A549 (cell line): Measurements from ENCODE around the gene SVEP1. TPM values are rescaled to one million over a fixed set of nuclear protein-coding genes. Genes with fewer than 3 reads are reported as not detected.

Source experiments
- ATAC-seq, 2 experiments: fragments of 200-7000 bp in 1 of 2; fragments of >200 bp in 1 of 2; cut with Nextera tagmentation in 1 of 2; cut with Tn5 transposase in 1 of 2; 3 replicates each; pipeline versions ENCODE4 v1.8.0 to v1.9.1; 2018 to 2020; ENCODE audit warnings: mild to moderate bottlenecking in 1 of 2, moderate library complexity in 1 of 2
- CTCF ChIA-PET: fragments of 300-600 bp; sonication (Branson Sonifier 250); formaldehyde crosslinking; extraction: SDS; loops from one replicate; lab custom pipeline; 2021; ENCODE audit warnings: antibody characterized with exemption, inconsistent platforms; lab: Yijun Ruan, JAX
- POLR2A ChIA-PET: fragments of 350-600 bp; formaldehyde crosslinking; extraction: SDS; loops from one replicate; lab custom pipeline; 2021; ENCODE audit warnings: antibody characterized with exemption, inconsistent platforms; lab: Yijun Ruan, JAX
- DNase-seq, 2 experiments: peaks; one replicate each; pipeline versions ENCODE4 v3.0.0 to v3.0.0-alpha.2; 2011 to 2016; ENCODE audit warnings: low read depth in 1 of 2, low spot score in 1 of 2
- FAIRE-seq: peaks from 2 replicates; lab custom pipeline; 2011; peaks lifted over from hg19 to GRCh38; lab: Jason Lieb, UNC
- H3K27ac ChIP-seq, 2 experiments: fragments of >200 bp; sonication (Bioruptor Twin); formaldehyde crosslinking; 3 replicates each; pipeline ENCODE4 v1.5.1; 2016 to 2017
- H3K4me1 ChIP-seq: fragments of >200 bp; sonication (Bioruptor Twin); formaldehyde crosslinking; 3 replicates; pipeline ENCODE4 v1.6.1; 2016
- H3K4me2 ChIP-seq: fragments of >200 bp; sonication (Bioruptor Twin); formaldehyde crosslinking; 3 replicates; pipeline ENCODE4 v1.6.1; 2016
- H3K4me3 ChIP-seq: fragments of >200 bp; sonication (Bioruptor Twin); formaldehyde crosslinking; 3 replicates; pipeline ENCODE4 v1.5.1; 2016
- H3K9me3 ChIP-seq: fragments of >200 bp; sonication (Bioruptor Twin); formaldehyde crosslinking; 3 replicates; pipeline ENCODE4 v1.6.1; 2016
- CEBPB ChIP-seq, 2 experiments: fragments of >200 bp in 1 of 2; sonication (Bioruptor Twin) in 1 of 2; formaldehyde crosslinking in 1 of 2; IDR thresholded peaks; 2 replicates each; pipeline ENCODE4 v1.6.1; 2012 to 2016
- CHD2 ChIP-seq: fragments of 150-350 bp; IDR thresholded peaks from 2 replicates; pipeline ENCODE4 v1.6.1; 2014; ENCODE audit warnings: low read length; ENCODE audit not compliant: partially characterized antibody
- EHMT2 ChIP-seq: fragments of 200-600 bp; sonication (generic); IDR thresholded peaks from 2 replicates; pipeline ENCODE4 v1.6.1; 2016; ENCODE audit warnings: antibody characterized with exemption, low read depth, mild to moderate bottlenecking, moderate library complexity
- EP300 ChIP-seq, 2 experiments: fragments of >200 bp; sonication (Bioruptor Twin); formaldehyde crosslinking; IDR thresholded peaks; 2 replicates in 1 of 2; 3 replicates in 1 of 2; pipeline ENCODE4 v1.6.1; 2016 to 2017
- HDAC2 ChIP-seq: fragments of 200-600 bp; sonication (generic); IDR thresholded peaks from 2 replicates; pipeline ENCODE4 v1.6.1; 2016
- HEYL ChIP-seq: fragments of 250-450 bp; sonication (Bioruptor Pico); IDR thresholded peaks from 2 replicates; pipeline ENCODE4 v1.8.0; 2021; ENCODE audit warnings: mild to moderate bottlenecking, moderate library complexity
- HOXA7 ChIP-seq: fragments of 250-450 bp; sonication (Bioruptor Pico); IDR thresholded peaks from 2 replicates; pipeline ENCODE4 v1.5.0; 2020; ENCODE audit warnings: mild to moderate bottlenecking, moderate library complexity
- HOXB13 ChIP-seq: fragments of 250-450 bp; sonication (Bioruptor Pico); IDR thresholded peaks from 2 replicates; pipeline ENCODE4 v1.5.0; 2020; ENCODE audit warnings: low read depth, mild to moderate bottlenecking, moderate library complexity
- HOXB5 ChIP-seq: fragments of 250-450 bp; sonication (Bioruptor Pico); IDR thresholded peaks from 2 replicates; pipeline ENCODE4 v1.5.0; 2020; ENCODE audit warnings: mild to moderate bottlenecking, moderate library complexity
- JUN ChIP-seq, 2 experiments: fragments of >200 bp; sonication (Bioruptor Twin); formaldehyde crosslinking; IDR thresholded peaks; 2 replicates in 1 of 2; 3 replicates in 1 of 2; pipeline ENCODE4 v1.6.1; 2016 to 2017
- JUNB ChIP-seq: fragments of >200 bp; sonication (Bioruptor Twin); formaldehyde crosslinking; IDR thresholded peaks from 2 replicates; pipeline ENCODE4 v1.6.1; 2016
- KDM1A ChIP-seq: fragments of 200-600 bp; sonication (generic); IDR thresholded peaks from 2 replicates; pipeline ENCODE4 v1.6.1; 2016; ENCODE audit warnings: low read depth, mild to moderate bottlenecking
- MAFK ChIP-seq: fragments of 450-650 bp; IDR thresholded peaks from 2 replicates; pipeline ENCODE4 v1.6.1; 2014; ENCODE audit not compliant: partially characterized antibody
- MAZ ChIP-seq: fragments of 150-350 bp; IDR thresholded peaks from 2 replicates; pipeline ENCODE4 v1.6.1; 2014; ENCODE audit warnings: antibody characterized with exemption, low read depth, low read length, borderline replicate concordance
- MYC ChIP-seq: IDR thresholded peaks from 2 replicates; pipeline ENCODE4 v1.6.1; 2012; ENCODE audit warnings: mild to moderate bottlenecking, inconsistent platforms, low read length, improper control_type of control experiment, borderline replicate concordance
- NFE2L2 ChIP-seq: fragments of 150-350 bp; conservative IDR thresholded peaks from 2 replicates; pipeline ENCODE4 v1.6.1; 2014; ENCODE audit warnings: low read length
- NR3C1 ChIP-seq: fragments of >200 bp; sonication (Bioruptor Twin); formaldehyde crosslinking; IDR thresholded peaks from 3 replicates; pipeline ENCODE4 v1.6.1; 2017
- PHF8 ChIP-seq: fragments of 200-600 bp; sonication (generic); IDR thresholded peaks from 2 replicates; pipeline ENCODE4 v1.6.1; 2016; ENCODE audit warnings: low read depth, mild to moderate bottlenecking, antibody characterized with exemption, moderate library complexity, borderline replicate concordance
- POLR2A ChIP-seq: IDR thresholded peaks from 2 replicates; pipeline ENCODE4 v1.6.1; 2012; ENCODE audit warnings: mild to moderate bottlenecking, low read length
- POLR2AphosphoS2 ChIP-seq: conservative IDR thresholded peaks from 2 replicates; pipeline ENCODE4 v1.6.1; 2012; ENCODE audit warnings: low read length, improper control_type of control experiment, inconsistent platforms
- RAD21 ChIP-seq, 2 experiments: fragments of >200 bp in 1 of 2; sonication (Bioruptor Twin) in 1 of 2; formaldehyde crosslinking in 1 of 2; IDR thresholded peaks in 1 of 2; conservative IDR thresholded peaks in 1 of 2; 2 replicates in 1 of 2; 3 replicates in 1 of 2; pipeline ENCODE4 v1.6.1; 2012 to 2018; ENCODE audit warnings: inconsistent platforms in 1 of 2
- RARB ChIP-seq: fragments of 250-450 bp; sonication (Bioruptor Pico); IDR thresholded peaks from 2 replicates; pipeline ENCODE4 v1.8.0; 2021; ENCODE audit warnings: mild to moderate bottlenecking, moderate library complexity
- RCOR1 ChIP-seq: fragments of 150-350 bp; IDR thresholded peaks from 2 replicates; pipeline ENCODE4 v1.6.1; 2014; ENCODE audit warnings: antibody characterized with exemption, low read length, low read depth
- SMC3 ChIP-seq: fragments of >200 bp; sonication (Bioruptor Twin); formaldehyde crosslinking; IDR thresholded peaks from 3 replicates; pipeline ENCODE4 v1.6.1; 2018; ENCODE audit warnings: inconsistent platforms
- SREBF2 ChIP-seq: fragments of 450-650 bp; IDR thresholded peaks from 2 replicates; pipeline ENCODE4 v1.6.1; 2014; ENCODE audit warnings: mild to moderate bottlenecking, moderate library complexity
- ZNF302 ChIP-seq: fragments of 250-450 bp; sonication (Bioruptor Pico); IDR thresholded peaks from 2 replicates; pipeline ENCODE4 v1.9.0; 2021; ENCODE audit warnings: inconsistent platforms, mild to moderate bottlenecking, moderate library complexity
- ZSCAN20 ChIP-seq: fragments of 250-450 bp; sonication (Bioruptor Pico); IDR thresholded peaks from 2 replicates; pipeline ENCODE4 v1.8.0; 2022; ENCODE audit warnings: mild to moderate bottlenecking, moderate library complexity
- WGBS: methylation state at CpG from one replicate; pipeline ENCODE4 v1.1.6; 2017; ENCODE audit errors: missing lambda C conversion rate; 5-methylcytosine and 5-hydroxymethylcytosine counted together
- polyA plus RNA-seq, 4 experiments: library from polyadenylated mRNA; depleted of rRNA in 3 of 4; stranded (reverse); fragments of >200 nt; fragmentation: RNase III in 1 of 4; extraction: RNeasy Plus Mini Kit Qiagen cat#74134 plus additional on column Dnase treatment in 1 of 4; gene quantifications; 2 replicates in 3 of 4; 3 replicates in 1 of 4; pipeline ENCODE4 v1.2.3, GENCODE V29; 2011 to 2017
- TF ChIP-seq, protein P1 (sequence below): IDR thresholded peaks from 2 replicates; pipeline ENCODE4 v1.6.1; 2012; ENCODE audit warnings: low read depth, borderline replicate concordance
- TF ChIP-seq, protein P2 (sequence below): fragments of 150-350 bp; IDR thresholded peaks from 2 replicates; pipeline ENCODE4 v1.6.1; 2014; ENCODE audit warnings: low read depth, mild to moderate bottlenecking, low read length
- TF ChIP-seq, protein P3 (sequence below): fragments of >200 bp; sonication (Bioruptor Twin); formaldehyde crosslinking; IDR thresholded peaks from 2 replicates; pipeline ENCODE4 v1.6.1; 2016
- TF ChIP-seq, protein P4 (sequence below): fragments of >200 bp; sonication (Bioruptor Twin); formaldehyde crosslinking; IDR thresholded peaks from 3 replicates; pipeline ENCODE4 v1.5.1; 2016

SVEP1 gene
- polyA plus RNA-seq, 2 of the 4 experiments (the other 2 are of a cell fraction): 0.52 to 1.5 TPM

DNA sequence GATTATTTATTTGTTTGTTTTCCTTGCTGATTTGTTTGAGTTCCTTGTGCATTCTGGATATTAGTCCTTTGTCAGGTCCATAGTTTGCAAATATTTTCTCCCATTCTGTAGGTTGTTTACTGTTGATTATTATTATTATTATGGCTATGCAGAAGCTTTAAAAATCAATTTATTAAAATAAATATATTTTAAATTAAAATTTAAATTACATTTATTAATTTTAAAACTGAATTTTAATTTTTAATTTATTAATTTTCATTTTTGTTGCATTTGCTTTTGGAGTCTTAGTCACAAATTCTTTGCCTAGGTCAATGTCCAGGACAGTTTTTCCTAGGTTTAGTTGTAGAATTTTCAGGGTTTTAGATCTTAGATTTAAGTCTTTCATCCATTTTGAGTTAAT, 50.9 kb downstream of the SVEP1 start:
- ATAC-seq: no peak
- no peak for FAIRE-seq
- ChIA-PET POLR2A (no interaction called here), CTCF (interaction anchor here (1.1 kb wide), 1 partner anchor 770 kb away, joined by 3 read pairs; no protein-coding TSS in a partner anchor)
- no peaks in the 10 kb centered on the region for H3K4me1 ChIP-seq
- TF ChIP-seq RAD21 (conservative IDR thresholded peaks at IDR 0.05 in 1 of 2, IDR thresholded peaks at IDR 0.05 in 1 of 2) (no peak), MYC (no peak), HOXB13 (CRISPR knock-in tag) (no peak), HEYL (CRISPR knock-in tag) (no peak), RARB (CRISPR knock-in tag) (no peak), HOXA7 (CRISPR knock-in tag) (no peak), RCOR1 (no peak), CHD2 (no peak), EP300 (IDR thresholded peaks at IDR 0.05) (no peak), ZSCAN20 (CRISPR knock-in tag) (no peak), CEBPB (IDR thresholded peaks at IDR 0.05) (no peak), ZNF302 (no peak), SREBF2 (no peak), HDAC2 (no peak)
- TF ChIP-seq, protein P1, sequence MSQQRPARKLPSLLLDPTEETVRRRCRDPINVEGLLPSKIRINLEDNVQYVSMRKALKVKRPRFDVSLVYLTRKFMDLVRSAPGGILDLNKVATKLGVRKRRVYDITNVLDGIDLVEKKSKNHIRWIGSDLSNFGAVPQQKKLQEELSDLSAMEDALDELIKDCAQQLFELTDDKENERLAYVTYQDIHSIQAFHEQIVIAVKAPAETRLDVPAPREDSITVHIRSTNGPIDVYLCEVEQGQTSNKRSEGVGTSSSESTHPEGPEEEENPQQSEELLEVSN: no peak
- TF ChIP-seq, protein P2, sequence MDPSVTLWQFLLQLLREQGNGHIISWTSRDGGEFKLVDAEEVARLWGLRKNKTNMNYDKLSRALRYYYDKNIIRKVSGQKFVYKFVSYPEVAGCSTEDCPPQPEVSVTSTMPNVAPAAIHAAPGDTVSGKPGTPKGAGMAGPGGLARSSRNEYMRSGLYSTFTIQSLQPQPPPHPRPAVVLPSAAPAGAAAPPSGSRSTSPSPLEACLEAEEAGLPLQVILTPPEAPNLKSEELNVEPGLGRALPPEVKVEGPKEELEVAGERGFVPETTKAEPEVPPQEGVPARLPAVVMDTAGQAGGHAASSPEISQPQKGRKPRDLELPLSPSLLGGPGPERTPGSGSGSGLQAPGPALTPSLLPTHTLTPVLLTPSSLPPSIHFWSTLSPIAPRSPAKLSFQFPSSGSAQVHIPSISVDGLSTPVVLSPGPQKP: no peak
- TF ChIP-seq, protein P3, sequence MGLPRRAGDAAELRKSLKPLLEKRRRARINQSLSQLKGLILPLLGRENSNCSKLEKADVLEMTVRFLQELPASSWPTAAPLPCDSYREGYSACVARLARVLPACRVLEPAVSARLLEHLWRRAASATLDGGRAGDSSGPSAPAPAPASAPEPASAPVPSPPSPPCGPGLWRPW: no peak
- H3K9me3 ChIP-seq: peaks cover 14% of the 10 kb centered on the region
- DNase-seq: no peak
- no peak overlapping the region for H3K27ac ChIP-seq
- no peak overlapping the region for H3K4me2 ChIP-seq
- no peak overlapping the region for H3K4me3 ChIP-seq

DNA sequence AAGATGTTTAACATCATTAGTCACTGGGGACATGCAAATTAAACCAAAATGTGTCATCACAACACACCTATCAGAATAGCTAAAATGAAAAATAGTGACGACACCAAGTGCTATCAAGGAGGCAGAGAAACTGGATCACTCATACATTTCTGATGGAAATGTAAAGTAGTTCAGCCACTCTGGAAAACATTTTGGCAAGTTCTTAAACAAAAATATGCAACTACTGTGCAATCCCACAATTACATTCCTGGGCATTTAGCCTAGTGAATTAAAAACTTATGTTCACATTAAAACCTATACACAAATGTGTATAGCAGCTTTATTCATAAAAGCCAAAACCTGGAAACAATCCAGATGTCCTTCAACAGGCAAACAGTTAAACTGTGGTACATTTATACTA, 53.1 kb downstream of the SVEP1 start:
- no peak for FAIRE-seq
- H3K27ac ChIP-seq: no peak overlapping the region
- no peak for TF ChIP-seq KDM1A
- no peak for DNase-seq
- WGBS: 47% methylated on average over 1 of the region's 1 CpG
- ChIA-PET CTCF (no interaction called here), POLR2A (no interaction called here)
- H3K4me1 ChIP-seq: no peaks in the 10 kb centered on the region
- no peak for ATAC-seq
- H3K4me2 ChIP-seq: no peak overlapping the region
- no peak overlapping the region for H3K4me3 ChIP-seq
- peaks cover 7% of the 10 kb centered on the region for H3K9me3 ChIP-seq

DNA sequence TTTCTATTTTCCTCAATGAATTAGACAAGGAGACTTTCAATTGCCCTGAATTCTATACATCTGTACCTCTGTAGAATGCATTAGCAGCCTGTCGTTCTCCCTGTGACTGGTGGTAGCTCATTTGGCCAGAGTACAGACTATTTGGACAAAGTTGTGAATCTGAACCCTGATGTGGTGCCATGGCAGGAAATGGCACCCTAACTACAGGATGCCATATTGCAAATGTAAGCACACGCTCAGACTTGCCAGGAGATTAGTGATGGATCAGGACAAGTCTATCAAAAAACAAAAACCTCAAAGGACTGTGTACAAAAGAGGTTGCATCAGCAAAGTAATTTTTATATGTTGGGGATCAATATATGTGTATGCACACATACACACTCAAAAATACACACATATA, 58.3 kb downstream of the SVEP1 start:
- TF ChIP-seq EHMT2 (no peak), NR3C1 (no peak), MAZ (no peak), EP300 (IDR thresholded peaks at IDR 0.05) (no peak), POLR2A (no peak), POLR2AphosphoS2 (no peak), SREBF2 (no peak), JUN (IDR thresholded peaks at IDR 0.05) (no peak), ZNF302 (no peak), NFE2L2 (no peak), SMC3 (no peak), JUNB (no peak), HOXB5 (CRISPR knock-in tag) (no peak), MAFK (no peak), PHF8 (no peak), CEBPB (IDR thresholded peaks at IDR 0.05) (no peak)
- TF ChIP-seq, protein P2: no peak
- TF ChIP-seq, protein P1: no peak
- TF ChIP-seq, protein P4, sequence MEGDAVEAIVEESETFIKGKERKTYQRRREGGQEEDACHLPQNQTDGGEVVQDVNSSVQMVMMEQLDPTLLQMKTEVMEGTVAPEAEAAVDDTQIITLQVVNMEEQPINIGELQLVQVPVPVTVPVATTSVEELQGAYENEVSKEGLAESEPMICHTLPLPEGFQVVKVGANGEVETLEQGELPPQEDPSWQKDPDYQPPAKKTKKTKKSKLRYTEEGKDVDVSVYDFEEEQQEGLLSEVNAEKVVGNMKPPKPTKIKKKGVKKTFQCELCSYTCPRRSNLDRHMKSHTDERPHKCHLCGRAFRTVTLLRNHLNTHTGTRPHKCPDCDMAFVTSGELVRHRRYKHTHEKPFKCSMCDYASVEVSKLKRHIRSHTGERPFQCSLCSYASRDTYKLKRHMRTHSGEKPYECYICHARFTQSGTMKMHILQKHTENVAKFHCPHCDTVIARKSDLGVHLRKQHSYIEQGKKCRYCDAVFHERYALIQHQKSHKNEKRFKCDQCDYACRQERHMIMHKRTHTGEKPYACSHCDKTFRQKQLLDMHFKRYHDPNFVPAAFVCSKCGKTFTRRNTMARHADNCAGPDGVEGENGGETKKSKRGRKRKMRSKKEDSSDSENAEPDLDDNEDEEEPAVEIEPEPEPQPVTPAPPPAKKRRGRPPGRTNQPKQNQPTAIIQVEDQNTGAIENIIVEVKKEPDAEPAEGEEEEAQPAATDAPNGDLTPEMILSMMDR: no peak
- ChIA-PET CTCF (no interaction called here), POLR2A (no interaction called here)
- whole genome bisulfite sequencing: 70% methylated on average over 2 of the region's 2 CpGs
- DNase-seq: no peak
- no peak for ATAC-seq
- Histone ChIP-seq H3K4me2 (no peak overlapping the region), H3K4me3 (no peak overlapping the region), H3K27ac (no peak overlapping the region), H3K4me1 (no peaks in the 10 kb centered on the region), H3K9me3 (no peaks in the 10 kb centered on the region)
- FAIRE-seq: no peak
